Measurements from ENCODE around the gene TNFRSF9.
A peak's percentile ranks its signal among the peaks of the same experiment; 100 is the strongest.
"Not testable (repeated sequence)": the region's sequence is repeated elsewhere in the genome, so short reads cannot be mapped to it uniquely, and the experiment has no call there.

TNFRSF9 gene

DNA sequence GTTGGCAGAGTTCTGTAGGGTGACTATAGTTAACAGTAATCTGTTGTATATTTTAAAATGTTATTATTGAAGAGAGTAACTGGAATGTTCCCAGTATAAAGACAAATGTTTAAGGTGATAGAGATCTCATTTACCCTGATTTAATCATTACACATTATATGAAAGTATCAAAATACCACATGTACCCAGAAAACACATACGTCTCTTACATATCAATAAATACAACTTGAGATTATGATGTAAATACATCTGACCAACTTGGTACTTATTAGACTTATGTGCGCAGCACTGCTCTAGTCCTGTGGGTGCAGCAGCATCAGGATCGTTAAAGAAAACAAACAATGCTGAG, 20.2 kb upstream of the TNFRSF9 start:
- no peak for DNase-seq

DNA sequence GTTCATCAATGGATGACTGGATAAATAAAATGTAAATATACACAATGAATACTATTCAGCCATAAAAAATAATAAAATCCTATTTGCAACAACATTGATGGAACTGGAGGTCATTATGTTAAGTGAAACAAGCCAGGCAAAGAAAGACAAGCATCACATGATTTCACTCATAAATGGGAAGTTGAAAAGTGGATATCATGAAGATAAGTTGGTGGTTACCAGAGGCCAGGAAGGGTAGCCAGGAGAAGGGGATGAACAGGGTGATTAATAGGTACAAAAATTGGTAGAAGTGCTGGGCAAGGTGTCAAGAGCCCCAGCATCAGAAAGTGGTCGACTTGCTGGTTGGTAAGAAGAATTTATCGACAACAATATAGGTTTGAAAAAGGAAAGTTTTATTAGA, 19.5 kb upstream of the TNFRSF9 start:
- DNase-seq, result no peak

DNA sequence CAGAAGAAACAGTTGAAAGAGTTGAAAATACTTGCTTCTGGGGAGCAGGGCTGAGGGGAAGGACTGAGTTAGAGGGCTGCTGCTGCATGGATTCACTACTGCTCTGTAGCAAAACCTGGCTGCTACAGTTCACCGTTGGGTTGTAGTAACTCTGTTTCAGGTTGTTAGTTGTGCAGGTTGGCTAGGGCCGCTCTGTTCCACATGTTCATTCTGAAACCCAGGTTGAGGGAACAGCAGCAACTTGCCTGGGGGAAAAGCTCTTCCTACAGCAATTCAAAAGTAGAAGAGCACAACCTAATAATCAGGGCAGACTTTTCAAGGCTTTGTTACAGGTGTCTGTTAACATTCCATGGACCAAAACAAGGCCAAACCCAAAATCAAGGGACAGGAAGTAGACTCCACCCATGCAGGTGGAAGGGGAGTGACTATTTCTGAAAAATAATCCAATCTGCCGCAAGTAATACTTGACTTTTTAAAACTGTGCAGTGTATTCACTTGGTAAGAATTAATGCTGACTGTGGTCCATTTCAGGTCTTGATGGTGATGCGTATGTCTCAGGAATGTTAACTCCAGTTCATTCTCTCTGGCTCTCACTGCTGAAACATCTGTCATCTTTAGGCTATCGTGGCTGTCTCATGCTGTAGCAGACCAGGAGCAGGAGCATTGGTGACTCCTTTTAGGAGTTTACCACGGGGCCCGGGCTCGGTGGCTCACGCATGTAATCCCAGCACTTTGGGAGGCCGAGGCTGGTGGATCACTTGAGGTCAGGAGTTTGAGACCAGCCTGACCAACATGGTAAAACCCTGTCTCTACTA, 15.8 kb upstream of the TNFRSF9 start:
- no peak for DNase-seq

DNA sequence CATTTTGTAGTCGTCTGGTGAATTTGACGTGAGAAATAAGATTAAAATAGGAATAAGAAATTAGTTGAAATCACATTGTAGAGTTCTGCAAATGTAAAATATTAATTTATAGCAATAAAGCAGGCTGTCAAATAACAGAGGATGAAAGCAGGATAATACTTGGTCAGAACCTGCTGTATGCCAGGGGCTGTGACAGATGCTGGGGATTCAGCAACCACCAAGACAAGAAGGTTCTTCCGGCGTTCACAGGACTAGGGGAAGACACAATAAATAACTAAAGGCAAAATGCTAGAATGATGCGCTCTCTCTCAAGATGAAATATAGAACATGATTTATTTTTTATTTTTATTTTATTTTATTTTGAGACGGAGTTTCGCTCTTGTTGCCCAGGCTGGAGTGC, 14.0 kb upstream of the TNFRSF9 start:
- no peak for DNase-seq

DNA sequence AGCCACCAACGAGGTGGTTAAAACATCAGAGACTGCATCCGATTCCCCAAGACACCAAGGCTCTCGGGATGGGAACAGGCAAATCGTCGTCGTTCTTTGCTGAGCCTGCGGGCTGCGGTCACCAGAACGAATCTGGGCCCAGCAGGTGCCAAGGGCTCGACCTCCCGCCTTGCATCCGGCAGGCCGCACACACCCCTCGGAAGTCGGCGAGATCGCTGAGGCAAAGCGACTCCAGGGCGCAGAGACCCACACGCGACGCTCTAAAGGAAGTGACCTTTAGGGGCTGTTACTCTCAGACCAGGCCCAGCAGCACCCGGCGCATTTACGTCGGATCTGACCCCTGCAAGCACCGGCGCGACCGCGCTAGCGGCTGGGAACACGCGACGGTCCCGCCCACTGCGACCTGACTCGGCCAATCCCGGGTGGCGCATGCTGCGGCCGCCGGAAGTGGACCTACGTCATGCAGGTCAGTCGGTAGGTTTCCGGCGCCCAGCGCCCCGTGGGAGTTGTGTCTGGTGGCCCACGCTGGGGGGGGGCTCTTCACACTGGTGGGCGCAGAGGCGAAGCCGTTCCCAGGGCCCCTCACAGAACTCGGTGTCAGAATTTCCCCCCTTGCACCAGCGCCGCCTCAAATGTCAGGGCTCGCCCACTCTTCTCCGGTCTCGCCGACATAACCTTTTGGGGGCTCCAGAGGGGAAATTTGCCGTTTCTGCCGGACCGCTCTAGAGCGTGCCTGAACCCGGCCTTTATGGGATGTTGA, 13.4 kb upstream of the TNFRSF9 start:
- peak; percentile 62 for DNase-seq

DNA sequence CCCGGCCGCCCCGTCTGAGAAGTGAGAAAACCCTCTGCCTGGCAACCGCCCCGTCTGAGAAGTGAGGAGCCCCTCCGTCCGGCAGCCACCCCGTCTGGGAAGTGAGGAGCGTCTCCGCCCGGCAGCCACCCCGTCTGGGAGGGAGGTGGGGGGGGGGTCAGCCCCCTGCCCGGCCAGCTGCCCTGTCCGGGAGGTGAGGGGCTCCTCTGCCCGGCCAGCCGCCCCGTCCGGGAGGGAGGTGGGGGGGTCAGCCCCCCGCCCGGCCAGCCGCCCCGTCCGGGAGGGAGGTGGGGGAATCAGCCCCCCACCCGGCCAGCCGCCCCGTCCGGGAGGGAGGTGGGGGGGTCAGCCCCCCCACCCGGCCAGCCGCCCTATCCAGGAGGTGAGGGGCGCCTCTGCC, 12.2 kb upstream of the TNFRSF9 start:
- DNase-seq, result not testable (repeated sequence)

DNA sequence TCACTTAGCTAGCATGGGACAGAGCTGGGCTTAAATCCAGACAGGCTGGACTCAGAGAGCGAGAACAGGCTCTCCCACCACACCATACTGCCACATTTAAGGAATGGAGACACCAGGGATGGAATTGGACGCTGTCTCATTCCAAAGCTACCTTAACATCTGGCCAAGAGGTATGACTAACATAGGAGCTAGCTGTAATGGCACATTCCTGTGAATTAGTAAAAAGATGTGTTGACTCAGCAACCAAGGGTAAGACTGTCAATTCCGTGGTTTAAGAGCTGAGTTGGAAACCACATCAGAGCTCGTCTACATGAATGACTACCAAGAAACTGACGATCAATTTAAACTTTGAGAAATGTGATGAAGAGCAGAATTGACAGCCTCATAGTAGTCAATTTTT, 8.3 kb upstream of the TNFRSF9 start:
- DNase-seq, result no peak

DNA sequence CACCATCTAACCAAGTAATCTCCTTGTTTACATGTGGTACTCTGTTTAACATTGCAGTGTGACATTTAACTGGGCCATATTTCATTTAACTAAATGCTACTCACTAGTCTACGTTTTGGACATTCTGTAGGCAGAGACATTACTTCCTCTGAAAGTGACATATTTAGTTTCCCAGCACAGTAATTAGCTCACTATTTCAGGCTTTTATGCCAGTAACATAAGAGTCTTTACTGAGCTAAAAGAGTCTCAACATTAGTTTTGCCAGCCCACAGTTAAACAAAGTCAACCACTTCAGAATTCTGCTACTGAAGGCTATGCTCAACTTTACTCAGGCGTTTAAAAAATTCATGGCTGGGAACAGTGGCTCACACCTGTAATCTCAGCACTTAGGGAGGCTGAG, 2.6 kb upstream of the TNFRSF9 start:
- no peak for DNase-seq

DNA sequence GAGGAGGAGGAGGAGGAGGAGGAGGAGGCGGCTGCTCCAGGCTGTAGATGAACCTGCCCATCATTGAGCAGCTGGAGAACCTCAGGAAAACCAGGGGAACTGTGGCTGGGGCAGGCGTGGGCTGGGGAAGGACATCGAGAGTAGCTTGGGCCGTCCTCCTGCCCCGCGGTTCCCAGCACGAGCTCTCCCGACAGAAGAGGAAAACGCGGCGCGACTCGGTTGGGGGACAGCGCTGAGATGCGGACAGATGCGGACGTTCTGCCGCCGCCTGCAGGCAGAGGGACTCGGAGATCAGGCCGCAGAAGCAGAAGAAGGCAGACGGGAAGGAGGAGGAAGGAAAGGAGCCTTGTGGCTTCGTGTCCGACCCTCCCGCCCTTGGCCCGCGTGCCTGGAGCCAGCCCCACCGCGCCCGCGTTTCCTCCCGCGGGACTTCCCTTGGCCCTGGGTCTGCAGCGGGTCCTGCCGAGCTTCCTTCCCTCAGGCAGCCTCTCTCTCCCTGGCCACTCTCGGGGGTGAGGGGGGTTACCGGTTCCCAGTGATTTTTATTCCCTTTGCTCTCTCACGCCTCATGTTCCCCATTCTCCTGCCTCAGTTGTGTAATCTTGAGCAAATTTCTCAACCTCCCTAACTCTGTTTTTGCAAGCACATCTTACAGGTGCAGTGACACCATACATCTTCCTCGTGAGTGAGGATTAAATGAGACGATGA, 1.7 kb upstream of the TNFRSF9 start:
- peak; percentile 3 for DNase-seq

DNA sequence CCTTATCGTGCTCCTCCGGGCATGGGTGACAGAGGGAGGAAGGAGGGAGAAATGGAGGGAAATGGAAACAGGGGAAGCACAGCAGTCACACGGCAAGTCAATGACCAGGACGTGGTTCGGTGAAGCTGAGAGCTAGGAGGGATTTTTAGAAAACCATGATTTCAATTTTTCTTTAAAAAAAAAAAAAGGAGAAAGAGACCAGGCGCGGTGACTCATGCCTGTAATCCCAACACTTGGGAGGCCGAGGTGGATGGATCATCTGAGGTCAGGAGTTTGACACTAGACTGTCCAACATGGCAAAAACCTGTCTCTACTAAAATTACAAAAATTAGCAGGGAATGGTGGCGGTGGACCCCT, 776 bp upstream of the TNFRSF9 start:
- DNase-seq, result no peak

DNA sequence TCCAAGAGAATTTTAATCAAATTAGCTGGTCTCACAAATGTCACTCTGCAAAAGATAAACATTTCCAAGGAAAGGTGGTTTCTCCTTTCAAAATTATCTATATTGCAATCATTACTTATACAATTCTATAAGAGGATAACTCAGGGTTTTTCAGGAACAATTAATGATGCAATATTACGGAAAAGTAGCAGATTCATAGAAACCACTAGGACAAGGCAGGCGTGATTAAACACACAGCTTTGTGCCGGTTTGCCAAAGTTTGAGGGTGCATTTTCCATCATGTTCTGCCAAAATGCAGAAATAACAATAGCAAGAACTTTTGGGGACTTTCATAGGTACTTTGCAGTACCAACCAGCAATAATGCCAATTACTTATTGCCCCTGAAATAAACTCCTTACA, 605 bp downstream of the TNFRSF9 start:
- no peak for DNase-seq

DNA sequence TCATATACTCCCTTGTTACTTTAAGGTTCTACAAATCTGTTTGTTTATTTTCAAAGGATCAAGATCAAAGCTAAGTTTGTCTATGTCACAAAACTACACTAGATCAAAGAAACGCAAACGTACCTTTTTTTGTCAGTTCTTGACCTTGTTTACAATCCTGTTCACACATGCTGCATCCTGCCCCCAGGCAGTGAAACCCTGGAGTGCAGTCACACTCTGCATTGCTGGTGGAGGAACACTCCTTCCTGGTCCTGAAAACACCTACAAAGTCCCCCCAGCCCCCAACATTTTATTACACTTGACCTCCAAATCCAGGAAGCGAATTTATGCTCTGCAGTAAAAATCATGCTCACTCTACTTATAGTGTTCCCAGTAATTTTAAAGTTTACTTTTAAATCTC, 2.6 kb downstream of the TNFRSF9 start:
- no peak for DNase-seq

DNA sequence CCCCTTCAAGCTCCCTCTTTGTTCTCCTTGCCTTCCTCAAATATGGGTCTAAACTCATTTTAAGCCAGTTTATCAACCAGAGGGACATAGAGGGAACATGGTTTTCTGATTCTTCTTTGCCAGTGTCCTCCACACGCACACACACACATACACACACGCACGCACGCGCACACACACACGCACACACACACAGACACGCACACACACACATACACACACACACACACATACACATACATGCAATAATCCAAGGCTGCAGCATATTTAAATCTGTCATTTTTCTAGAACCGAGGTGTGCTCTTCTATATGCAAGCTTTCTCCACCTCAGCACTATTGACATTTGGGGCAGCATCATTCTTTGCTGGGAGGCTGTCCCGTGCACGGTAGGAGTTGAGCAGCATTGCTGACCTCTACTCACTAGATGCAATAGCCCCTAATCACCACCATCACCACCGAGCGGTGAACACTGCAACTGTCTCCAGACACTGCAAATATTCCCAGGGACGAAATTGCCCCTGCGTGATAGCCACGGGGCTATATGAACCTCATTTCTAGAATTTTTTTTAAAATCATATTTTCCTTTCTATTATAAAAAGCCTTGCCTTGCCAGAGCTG, 8.0 kb downstream of the TNFRSF9 start:
- no peak for DNase-seq

DNA sequence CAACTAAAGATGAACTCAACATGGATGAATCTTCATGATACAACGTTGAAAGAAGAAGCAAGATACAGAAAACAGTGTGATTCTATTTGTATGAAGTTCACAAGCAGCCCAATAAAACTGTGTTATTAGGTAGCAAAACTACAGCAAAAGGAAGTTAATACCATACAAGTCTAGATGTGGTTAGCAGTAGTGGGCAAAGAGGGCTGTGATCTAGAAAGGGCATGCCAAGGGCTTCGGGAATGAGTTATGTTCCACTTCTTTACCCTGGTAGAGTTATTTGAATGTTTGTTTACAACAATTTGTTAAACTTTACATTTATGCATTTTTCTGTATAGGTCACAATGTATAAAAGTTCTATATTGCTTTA, 9.2 kb downstream of the TNFRSF9 start:
- no peak for DNase-seq

DNA sequence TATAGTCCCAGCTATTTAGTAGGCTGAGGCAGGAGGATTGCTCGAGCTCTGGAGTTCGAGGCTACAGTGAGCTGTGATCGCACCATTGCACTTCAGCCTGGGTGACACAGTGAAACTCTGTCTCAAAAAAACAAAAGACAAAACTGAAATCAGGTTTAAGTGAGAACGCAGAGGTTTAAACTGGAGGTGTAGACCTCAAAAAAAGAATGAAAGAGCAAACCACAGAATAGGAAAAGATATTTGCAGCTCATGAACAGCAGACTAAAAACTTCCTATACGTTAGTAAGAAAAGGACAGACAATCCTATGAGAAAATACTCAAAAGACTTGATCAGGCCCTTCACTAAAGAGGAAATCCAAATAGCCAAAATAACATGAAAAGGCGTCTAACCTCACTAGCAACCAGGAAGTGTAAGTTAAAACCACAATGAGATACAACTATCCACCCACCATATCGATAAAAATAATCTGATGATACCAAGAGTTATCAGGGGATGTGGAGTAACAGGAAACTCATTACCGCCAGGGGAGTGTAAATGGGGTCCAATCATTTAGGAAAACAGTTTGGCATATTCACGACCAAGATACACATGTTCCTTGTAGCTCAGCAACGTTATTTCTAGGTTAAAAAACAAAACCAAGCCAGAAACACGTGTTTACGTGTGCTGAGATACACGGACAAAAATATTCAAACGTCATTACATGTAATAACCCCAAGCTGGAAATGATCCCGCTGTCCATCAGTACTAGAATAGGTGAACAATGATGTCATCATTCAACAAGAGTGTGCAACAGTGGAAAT, 9.8 kb downstream of the TNFRSF9 start:
- no peak for DNase-seq

DNA sequence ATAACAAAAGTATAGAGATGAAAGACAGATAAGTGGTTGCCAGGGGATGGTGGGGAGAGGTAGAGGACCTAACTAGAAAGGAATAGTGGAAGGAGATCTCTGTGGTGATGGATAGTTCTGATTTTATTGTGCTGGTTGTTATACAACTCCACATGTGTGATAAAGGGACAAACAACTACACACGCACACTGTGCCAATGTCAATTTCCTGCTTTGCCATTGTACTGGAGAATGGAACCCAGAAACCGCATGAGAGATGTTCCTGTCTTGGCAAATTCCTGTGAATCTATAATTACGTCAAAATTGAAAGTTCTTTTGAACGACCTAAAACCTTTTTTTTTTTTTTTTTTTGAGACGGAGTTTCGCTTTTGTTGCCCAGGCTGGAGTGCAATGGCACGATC, 11.0 kb downstream of the TNFRSF9 start:
- DNase-seq, result no peak

DNA sequence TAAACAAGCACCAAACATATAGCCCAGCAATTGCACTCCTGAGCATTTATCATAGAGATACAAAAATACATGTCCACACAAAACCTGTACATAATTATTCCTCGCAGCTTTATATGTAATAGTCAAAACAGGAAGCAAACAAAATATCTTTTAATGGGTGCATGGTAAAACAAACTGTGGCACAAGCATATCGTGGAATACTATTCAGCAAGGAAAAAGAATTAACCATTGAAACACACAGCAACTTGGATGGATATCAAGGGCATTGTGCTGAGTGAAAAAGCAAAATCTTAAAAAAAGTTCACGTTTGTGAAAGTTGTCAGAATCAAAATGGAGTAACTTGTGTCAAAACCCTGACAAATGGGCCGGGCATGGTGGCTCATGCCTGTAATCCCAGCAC, 12.4 kb downstream of the TNFRSF9 start:
- no peak for DNase-seq

DNA sequence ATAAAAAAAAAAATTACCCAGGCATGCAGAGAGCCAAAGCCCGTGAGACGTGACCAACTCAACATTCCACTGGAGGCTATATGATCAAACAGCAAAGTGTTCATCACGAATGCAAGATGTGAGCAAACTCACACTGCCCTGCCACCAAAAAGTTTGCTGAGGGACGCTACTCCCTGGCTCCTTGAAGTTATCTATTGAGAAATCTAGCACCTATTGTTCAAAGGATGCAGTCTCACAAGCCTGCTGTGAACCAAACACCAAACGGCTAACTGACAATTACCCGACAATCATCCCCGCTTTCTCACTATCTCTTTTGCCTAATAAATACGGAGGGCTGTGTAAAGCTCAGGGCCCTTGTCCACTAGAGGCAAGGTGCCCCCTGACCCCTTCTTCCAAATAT, 13.6 kb downstream of the TNFRSF9 start:
- not testable (repeated sequence) for DNase-seq

DNA sequence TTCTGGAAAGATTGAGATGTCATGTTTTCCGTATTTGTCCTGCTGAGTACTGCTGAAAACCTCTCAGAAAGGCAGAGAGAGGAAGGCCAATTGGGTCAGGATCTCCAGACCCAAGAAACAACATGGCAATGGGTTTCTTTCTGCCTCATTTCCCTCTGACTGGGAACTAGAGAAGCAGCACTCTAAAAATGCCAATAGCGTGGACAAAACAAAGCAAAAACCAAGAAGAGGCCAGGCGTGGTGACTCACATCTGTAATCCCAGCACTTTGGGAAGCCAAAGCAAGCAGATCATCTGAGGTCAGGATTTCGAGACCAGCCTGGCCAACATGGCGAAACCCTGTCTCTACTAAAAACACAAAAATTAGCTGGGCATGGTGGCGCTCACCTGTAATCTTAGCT, 18.3 kb downstream of the TNFRSF9 start:
- no peak for DNase-seq

DNA sequence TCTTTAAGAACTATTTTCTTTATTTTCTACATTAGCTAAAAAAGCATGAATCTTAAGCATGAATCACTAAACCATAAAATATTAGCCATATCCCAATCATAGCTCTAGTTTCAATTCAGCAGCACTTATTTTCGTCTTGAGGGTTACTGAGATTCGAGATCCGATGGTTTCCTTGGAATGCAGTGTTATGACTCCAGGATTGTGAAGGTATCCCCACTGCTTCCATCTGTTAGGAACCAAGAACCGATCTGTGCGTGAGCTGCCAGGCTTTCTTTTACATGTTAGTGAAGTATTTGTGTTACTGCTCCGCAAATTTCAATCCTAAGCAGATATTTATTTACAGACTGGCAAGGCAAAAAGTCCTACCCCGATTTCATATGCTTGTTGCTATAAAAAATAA, 18.8 kb downstream of the TNFRSF9 start:
- no peak for DNase-seq

DNA sequence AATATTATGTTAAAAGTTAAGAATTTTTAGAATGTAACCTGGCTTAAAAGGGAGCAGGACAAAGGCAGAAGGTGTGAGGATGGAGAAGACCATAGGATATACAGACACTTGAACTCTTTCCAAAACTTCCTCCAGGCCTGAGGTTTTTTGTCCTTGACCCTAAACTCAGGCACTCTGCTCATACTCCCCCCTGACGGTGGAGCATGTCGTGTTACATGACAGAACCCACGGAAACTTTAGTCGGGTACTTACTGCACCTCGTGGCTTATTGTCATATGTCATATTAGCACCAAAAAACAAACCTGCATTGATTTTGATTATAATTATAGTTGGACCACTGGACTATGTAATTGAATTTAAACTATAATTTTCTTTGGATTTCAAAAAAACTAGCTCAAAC, 20.8 kb downstream of the TNFRSF9 start:
- no peak for DNase-seq

DNA sequence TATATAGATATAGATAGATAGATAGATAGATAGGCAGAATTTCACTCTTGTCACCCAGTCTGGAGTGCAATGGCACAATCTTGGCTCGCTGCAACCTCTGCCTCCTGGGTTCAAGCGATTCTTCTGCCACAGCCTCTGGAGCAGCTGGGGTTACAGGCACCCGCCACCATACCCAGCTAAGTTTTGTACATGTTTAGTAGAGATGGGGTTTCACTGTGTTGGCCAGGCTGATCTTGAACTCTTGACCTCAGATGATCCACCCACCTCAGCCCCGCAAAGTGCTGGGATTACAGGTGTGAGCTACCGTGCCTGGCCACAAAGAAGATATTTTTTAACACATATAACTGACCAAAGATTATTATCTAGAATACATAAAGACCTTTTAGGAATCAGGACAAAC, 22.7 kb downstream of the TNFRSF9 start:
- not testable (repeated sequence) for DNase-seq

DNA sequence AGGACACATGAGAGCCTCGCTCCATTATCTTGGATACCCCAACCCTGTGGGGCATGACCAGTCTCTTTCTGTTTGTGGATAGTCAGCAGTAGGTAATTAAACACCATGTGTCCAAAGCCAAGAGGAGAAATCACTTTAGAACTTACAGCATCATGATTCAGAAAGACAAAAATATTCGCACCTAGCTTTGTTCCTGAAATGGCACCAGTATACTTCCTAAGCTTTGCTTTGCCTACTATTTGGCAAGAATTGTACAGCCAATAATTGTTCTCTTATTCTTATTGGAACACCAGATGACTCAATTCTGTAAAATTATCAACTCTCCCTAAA, 24.2 kb downstream of the TNFRSF9 start:
- DNase-seq, result no peak

Data from NCI-H2171 (cell line).